Left colon (tissue), 2 donors: ENCODE results near the gene RPF1. TPM values are rescaled to one million over a fixed set of nuclear protein-coding genes. Genes with fewer than 3 reads are reported as not detected.
"Not testable (repeated sequence)": the region's sequence is repeated elsewhere in the genome, so short reads cannot be mapped to it uniquely, and the experiment has no call there.

Experiments used
- ATAC-seq: fragments of 200-7000 bp; cut with Tn5 transposase; one replicate; pipeline ENCODE4 v1.9.1; 2020; ENCODE audit warnings: mild to moderate bottlenecking, moderate library complexity
- DNase-seq, 2 donors: peaks; one replicate each; pipeline ENCODE4 v3.0.0-alpha.2; 2020
- intact Hi-C, 2 donors: fragments of 100-400 bp; cut with DNase I in 1 of 2; cut with micrococcal nuclease in 1 of 2; formaldehyde crosslinking; loops; one replicate each; pipeline versions ENCODE4 v1.11.2 to v1.14.0; 2022; cut with DNase I, micrococcal nuclease
- total RNA-seq, 2 donors: library from RNA; stranded (reverse); fragmentation: NEBNext Ultra II Directional; extraction: Animal tissue kit (Norgen Biotek cat#: 25700); gene quantifications; one replicate each; pipeline ENCODE4 v1.2.1, GENCODE V29; 2021
- donor health status: DM: no; HTN: no; CAD: no.
- donor health status: DM: yes; HTN: yes; CAD: no.

The RPF1 gene
- total RNA-seq, 2 donors from 2014 or later: 23.5 to 25.2 TPM

- ATAC-seq (no peak), DNase-seq (no peak)
- intact Hi-C loops: no loop called here
Measured at GRCh38 chr1:84480650-84481049, 1.6 kb downstream of the RPF1 start.

GRCh38 chr1:84481317-84481716, 2.3 kb downstream of the RPF1 start:
- intact Hi-C loops: no loop called here
- ATAC-seq (no peak), DNase-seq (no peak)

- no peak for DNase-seq
- ATAC-seq: no peak
- intact Hi-C loops: no loop called here
Measured at GRCh38 chr1:84488107-84488506, 9.0 kb downstream of the RPF1 start.

- intact Hi-C loops: no loop called here
- ATAC-seq (no peak), DNase-seq (no peak)
Measured at GRCh38 chr1:84489766-84490165, 10.7 kb downstream of the RPF1 start.

- ATAC-seq: no peak
- intact Hi-C loops: no loop called here
- no peak for DNase-seq
Measured at GRCh38 chr1:84492726-84493125, 13.7 kb downstream of the RPF1 start.

- ATAC-seq: no peak
- intact Hi-C loops: no loop called here
Measured at GRCh38 chr1:84493747-84494146, 14.7 kb downstream of the RPF1 start.

GRCh38 chr1:84496498-84496897, 17.4 kb downstream of the RPF1 start:
- DNase-seq (no peak), ATAC-seq (no peak)
- intact Hi-C loops: no loop called here

More at GRCh38 chr1:84493747-84494146, 14.7 kb downstream of the RPF1 start:
- no peak for DNase-seq

- ATAC-seq (no peak), DNase-seq (no peak)
- intact Hi-C loops: no loop called here
Measured at GRCh38 chr1:84497631-84498275, 18.7 kb downstream of the RPF1 start.

GRCh38 chr1:84502927-84503326, 23.9 kb downstream of the RPF1 start:
- intact Hi-C loops: loop anchor here in 1 of 2 donors (10.0 kb wide), 1 partner anchor 72 kb away; the partner anchor contains the start of gene CTBS
- DNase-seq (no peak), ATAC-seq (no peak)

- ATAC-seq (no peak), DNase-seq (peak in 1 of 2 donors; percentile 16)
- intact Hi-C loops: loop anchor here in 1 of 2 donors (10.0 kb wide), 1 partner anchor 70 kb away; the partner anchor contains the start of gene CTBS
Measured at GRCh38 chr1:84504580-84505492, 25.8 kb downstream of the RPF1 start.

GRCh38 chr1:84505493-84506001, 26.5 kb downstream of the RPF1 start:
- DNase-seq: peak in 1 of 2 donors; percentile 54
- ATAC-seq: peak; percentile 56
- intact Hi-C loops: loop anchor here in 1 of 2 donors (10.0 kb wide), 1 partner anchor 69 kb away; the partner anchor contains the start of gene CTBS

- intact Hi-C loops: loop anchor here in 1 of 2 donors (10.0 kb wide), 1 partner anchor 69 kb away; the partner anchor contains the start of gene CTBS
- DNase-seq (peak; percentile 98 to 100), ATAC-seq (peak; percentile 93)
Measured at GRCh38 chr1:84506002-84506728, 27.1 kb downstream of the RPF1 start, which contains the start of the genes GNG5 and SPATA1. TSS of gene GNG5 (minus strand) at chr1:84506581. CDS start at chr1:84506091, 490 bp downstream. TSS of gene SPATA1 (plus strand) at chr1:84506386. CDS start at chr1:84516360, 9,974 bp downstream.

GRCh38 chr1:84506729-84507453, 27.8 kb downstream of the RPF1 start:
- intact Hi-C loops: loop anchor here in 1 of 2 donors (10.0 kb wide), 1 partner anchor 68 kb away; the partner anchor contains the start of gene CTBS
- ATAC-seq: no peak
- DNase-seq: no peak

- intact Hi-C loops: loop anchor here in 1 of 2 donors (10.0 kb wide), 1 partner anchor 67 kb away; the partner anchor contains the start of gene CTBS
- not testable (repeated sequence) for ATAC-seq, DNase-seq
Measured at GRCh38 chr1:84507887-84508286, 28.8 kb downstream of the RPF1 start.

- intact Hi-C loops: loop anchor here in 1 of 2 donors (10.0 kb wide), 1 partner anchor 66 kb away; the partner anchor contains the start of gene CTBS
- no peak for ATAC-seq
Measured at GRCh38 chr1:84508510-84508909, 29.4 kb downstream of the RPF1 start.

GRCh38 chr1:84509029-84509428, 30.0 kb downstream of the RPF1 start:
- DNase-seq (no peak), ATAC-seq (no peak)
- intact Hi-C loops: loop anchor here in 1 of 2 donors (10.0 kb wide), 1 partner anchor 66 kb away; the partner anchor contains the start of gene CTBS

More at GRCh38 chr1:84508510-84508909, 29.4 kb downstream of the RPF1 start:
- DNase-seq: no peak

- intact Hi-C loops: no loop called here
- DNase-seq: no peak
- no peak for ATAC-seq
Measured at GRCh38 chr1:84510165-84510564, 31.1 kb downstream of the RPF1 start.

GRCh38 chr1:84510668-84511067, 31.6 kb downstream of the RPF1 start:
- ATAC-seq (no peak), DNase-seq (no peak)
- intact Hi-C loops: no loop called here
